Esophagus muscularis mucosa (tissue), 4 donors: ENCODE data around the gene PBX4. TPM values are rescaled to one million over a fixed set of nuclear protein-coding genes. Genes with fewer than 3 reads are reported as not detected.

Experiments used
- DNase-seq: peaks from one replicate; pipeline ENCODE4 v3.0.0-alpha.2; 2017; ENCODE audit errors: extremely low spot score
- H3K27ac ChIP-seq, 4 donors: fragments of 200-600 bp; sonication (generic); replicated peaks in 1 of 4; 1 replicate in 3 of 4; 2 replicates in 1 of 4; pipeline ENCODE4 v1.5.1; 2016 to 2019; ENCODE audit warnings: mild to moderate bottlenecking in 1 of 4
- H3K27me3 ChIP-seq, 4 donors: fragments of 200-600 bp; sonication (generic); one replicate each; pipeline versions ENCODE4 v1.5.1 to v1.6.0; 2016 to 2019
- H3K36me3 ChIP-seq, 4 donors: fragments of 200-600 bp; sonication (generic); one replicate each; pipeline ENCODE4 v1.5.1; 2016 to 2019
- H3K4me1 ChIP-seq, 4 donors: fragments of 200-600 bp; sonication (generic); one replicate each; pipeline ENCODE4 v1.5.1; 2016 to 2019
- H3K4me3 ChIP-seq, 4 donors: fragments of 200-600 bp; sonication (generic); 1 replicate in 2 of 4; 2 replicates in 2 of 4; pipeline ENCODE4 v1.5.1; 2016 to 2019; ENCODE audit warnings: mild to moderate bottlenecking in 4 of 4, moderate library complexity in 1 of 4
- H3K9me3 ChIP-seq, 4 donors: fragments of 200-600 bp; sonication (generic); 1 replicate in 3 of 4; 2 replicates in 1 of 4; pipeline ENCODE4 v1.5.1; 2016 to 2019
- CTCF ChIP-seq, 3 experiments: fragments of 200-600 bp in 2 of 3; fragments of 450-650 bp in 1 of 3; sonication (generic) in 2 of 3; IDR thresholded peaks; one replicate each; pipeline ENCODE4 v1.5.1; 2017 to 2019; ENCODE audit warnings: antibody characterized with exemption in 3 of 3, mild to moderate bottlenecking in 2 of 3, moderate library complexity in 1 of 3
- EP300 ChIP-seq: sonication (generic); formaldehyde crosslinking; IDR thresholded peaks from one replicate; pipeline ENCODE4 v1.6.1; 2017; ENCODE audit warnings: antibody characterized with exemption
- POLR2A ChIP-seq: fragments of 450-650 bp; IDR thresholded peaks from one replicate; pipeline ENCODE4 v1.6.1; 2017; ENCODE audit warnings: antibody characterized with exemption, moderate library complexity, mild to moderate bottlenecking, low read depth
- POLR2AphosphoS5 ChIP-seq, 2 donors: sonication (generic); formaldehyde crosslinking; IDR thresholded peaks; one replicate each; pipeline ENCODE4 v1.6.1; 2017; ENCODE audit warnings: antibody characterized with exemption in 2 of 2
- WGBS: methylation state at CpG from one replicate; pipeline ENCODE4 v1.1.5; 2018; 5-methylcytosine and 5-hydroxymethylcytosine counted together
- intact Hi-C: fragments of 100-400 bp; cut with DNase I; formaldehyde crosslinking; loops from one replicate; pipeline ENCODE4 v1.15.1; 2023
- total RNA-seq, 4 donors: library from RNA; depleted of rRNA; stranded (reverse); fragments of >200 nt; gene quantifications; one replicate each; pipeline versions ENCODE4 v1.1.0 to v1.2.1, GENCODE V29; 2016

PBX4 gene
- total RNA-seq, 4 donors from 2014 or later: 0.66 to 3.7 (median 0.98) TPM; not detected in 1

DNA sequence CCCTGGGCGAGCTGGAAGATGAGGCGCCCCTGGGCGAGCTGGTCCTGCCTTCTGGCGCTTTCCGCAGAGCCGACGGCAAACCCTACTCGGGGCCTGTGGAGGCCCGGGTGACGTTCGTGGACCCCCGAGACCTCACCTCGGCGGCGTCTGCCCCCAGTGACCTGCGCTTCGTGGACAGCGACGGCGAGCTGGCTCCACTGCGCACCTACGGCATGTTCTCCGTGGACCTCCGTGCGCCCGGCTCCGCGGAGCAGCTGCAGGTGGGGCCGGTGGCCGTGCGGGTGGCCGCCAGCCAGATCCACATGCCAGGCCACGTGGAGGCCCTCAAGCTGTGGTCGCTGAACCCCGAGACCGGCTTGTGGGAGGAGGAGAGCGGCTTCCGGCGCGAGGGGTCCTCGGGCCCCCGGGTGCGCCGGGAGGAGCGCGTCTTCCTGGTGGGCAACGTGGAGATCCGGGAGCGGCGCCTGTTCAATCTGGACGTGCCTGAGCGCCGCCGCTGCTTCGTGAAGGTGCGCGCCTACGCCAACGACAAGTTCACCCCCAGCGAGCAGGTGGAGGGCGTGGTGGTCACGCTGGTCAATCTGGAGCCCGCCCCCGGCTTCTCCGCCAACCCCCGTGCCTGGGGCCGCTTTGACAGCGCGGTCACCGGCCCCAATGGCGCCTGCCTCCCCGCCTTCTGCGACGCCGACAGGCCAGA, 74.1 kb downstream of the PBX4 start:
- Histone ChIP-seq H3K36me3 (no peaks in the 10 kb centered on the region), H3K4me3 (no peak overlapping the region), H3K9me3 (peaks cover 0 to 4% (median 0%) of the 10 kb centered on the region in 4 donors), H3K27me3 (peaks cover 7 to 99% (median 34%) of the 10 kb centered on the region in 4 donors), H3K27ac (no peak overlapping the region), H3K4me1 (peaks cover 19 to 28% (median 22%) of the 10 kb centered on the region in 4 donors)
- 87% methylated on average over 25 of the region's 75 CpGs for WGBS
- no peak for TF ChIP-seq CTCF (IDR thresholded peaks at IDR 0.05)
- TF ChIP-seq POLR2A: no peak
- no peak for TF ChIP-seq EP300
- no peak for TF ChIP-seq POLR2AphosphoS5 (IDR thresholded peaks at IDR 0.05)
- intact Hi-C loops: no loop called here
- DNase-seq: no peak

GRCh38 chr19:19543640-19544039, 74.8 kb downstream of the PBX4 start:
- peaks cover 7 to 99% (median 42%) of the 10 kb centered on the region in 4 donors for H3K27me3 ChIP-seq
- peaks cover 0 to 4% (median 0%) of the 10 kb centered on the region in 4 donors for H3K9me3 ChIP-seq
- H3K36me3 ChIP-seq: no peaks in the 10 kb centered on the region
- H3K4me1 ChIP-seq: peaks cover 24 to 31% (median 27%) of the 10 kb centered on the region in 4 donors
- WGBS: 92% methylated on average over 18 of the region's 19 CpGs
- TF ChIP-seq EP300 (no peak), POLR2A (no peak), CTCF (IDR thresholded peaks at IDR 0.05) (no peak), POLR2AphosphoS5 (IDR thresholded peaks at IDR 0.05) (no peak)
- no peak overlapping the region for H3K27ac ChIP-seq
- no peak for DNase-seq
- H3K4me3 ChIP-seq: no peak overlapping the region
- intact Hi-C loops: no loop called here

DNA sequence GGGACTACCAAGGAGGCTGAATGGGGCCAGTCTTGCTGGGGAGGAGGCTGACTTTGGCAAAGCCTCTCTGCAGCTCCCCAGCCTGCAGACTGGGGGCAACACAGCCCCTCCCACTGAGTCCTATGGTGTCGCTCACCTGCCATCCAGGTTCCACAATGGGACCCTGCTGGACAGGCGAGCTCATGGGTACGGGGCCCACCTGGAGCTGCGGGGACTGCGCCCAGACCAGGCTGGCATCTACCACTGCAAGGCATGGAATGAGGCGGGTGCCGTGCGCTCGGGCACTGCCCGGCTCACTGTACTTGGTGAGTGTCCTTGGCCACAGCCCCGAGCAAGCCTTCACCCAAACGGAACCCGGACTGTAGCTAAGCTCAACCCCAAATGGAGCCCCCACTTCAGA, 75.4 kb downstream of the PBX4 start:
- TF ChIP-seq EP300: no peak
- TF ChIP-seq POLR2A: no peak
- TF ChIP-seq POLR2AphosphoS5 (IDR thresholded peaks at IDR 0.05): no peak
- no peak for TF ChIP-seq CTCF (IDR thresholded peaks at IDR 0.05)
- Histone ChIP-seq H3K4me1 (peaks cover 29 to 35% (median 32%) of the 10 kb centered on the region in 4 donors), H3K4me3 (no peak overlapping the region), H3K27ac (no peak overlapping the region), H3K27me3 (peaks cover 10 to 99% (median 47%) of the 10 kb centered on the region in 4 donors), H3K9me3 (peaks cover 0 to 4% (median 0%) of the 10 kb centered on the region in 4 donors), H3K36me3 (no peaks in the 10 kb centered on the region)
- 100% methylated on average over 1 of the region's 13 CpGs for WGBS
- no peak for DNase-seq
- intact Hi-C loops: no loop called here

DNA sequence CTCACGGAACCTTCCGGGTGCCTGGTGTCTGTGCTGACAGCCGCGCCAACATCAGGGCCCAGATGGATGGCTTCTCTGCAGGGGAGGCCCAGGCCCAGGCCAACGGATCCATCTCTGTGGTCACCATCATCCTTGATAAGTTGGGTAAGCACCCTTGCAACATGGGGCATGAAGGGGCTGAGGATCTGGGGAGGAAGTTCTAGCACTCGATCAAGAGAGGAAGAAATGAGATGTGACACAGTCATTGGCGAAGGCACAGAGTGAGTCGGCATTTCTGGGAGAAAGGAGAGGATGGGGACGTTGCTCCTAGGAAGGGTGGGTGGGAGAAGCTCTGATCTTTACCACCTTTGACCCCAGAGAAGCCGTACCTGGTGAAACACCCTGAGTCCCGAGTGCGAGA, 76.0 kb downstream of the PBX4 start:
- Histone ChIP-seq H3K27ac (no peak overlapping the region), H3K9me3 (peaks cover 0 to 4% (median 0%) of the 10 kb centered on the region in 4 donors), H3K4me3 (no peak overlapping the region), H3K36me3 (no peaks in the 10 kb centered on the region), H3K27me3 (peaks cover 13 to 97% (median 51%) of the 10 kb centered on the region in 4 donors), H3K4me1 (peaks cover 30 to 41% (median 35%) of the 10 kb centered on the region in 4 donors)
- TF ChIP-seq CTCF (IDR thresholded peaks at IDR 0.05): no peak
- TF ChIP-seq POLR2AphosphoS5 (IDR thresholded peaks at IDR 0.05): no peak
- intact Hi-C loops: no loop called here
- 88% methylated on average over 12 of the region's 12 CpGs for WGBS
- no peak for DNase-seq
